Adipocyte (in vitro differentiated cells): ENCODE results near the gene GPR15LG.
"Not testable (repeated sequence)": the region's sequence is repeated elsewhere in the genome, so short reads cannot be mapped to it uniquely, and the experiment has no call there.

Experiments
- DNase-seq: peaks from one replicate; pipeline ENCODE4 v3.0.0-alpha.2; 2015; ENCODE audit warnings: low read depth
- H3K27me3 ChIP-seq: replicated peaks from 2 replicates; pipeline ENCODE4 v1.7.0; 2013; ENCODE audit warnings: mild to moderate bottlenecking, low read length, moderate library complexity; ENCODE audit not compliant: control insufficient read depth, insufficient read depth
- H3K36me3 ChIP-seq: 2 replicates; pipeline ENCODE4 v1.7.0; 2013; ENCODE audit warnings: low read length, mild to moderate bottlenecking, moderate library complexity; ENCODE audit not compliant: control insufficient read depth, insufficient read depth, severe bottlenecking
- H3K4me1 ChIP-seq: 2 replicates; pipeline ENCODE4 v1.7.0; 2013; ENCODE audit warnings: mild to moderate bottlenecking, low read length, moderate library complexity; ENCODE audit not compliant: control insufficient read depth, insufficient read depth
- H3K4me3 ChIP-seq: 2 replicates; pipeline ENCODE4 v1.7.0; 2013; ENCODE audit warnings: mild to moderate bottlenecking, low read length, moderate library complexity
- H3K9ac ChIP-seq: 2 replicates; pipeline ENCODE4 v1.7.0; 2013; ENCODE audit warnings: mild to moderate bottlenecking, low read length, moderate library complexity
- H3K9me3 ChIP-seq: 2 replicates; pipeline ENCODE4 v1.7.0; 2013; ENCODE audit warnings: mild to moderate bottlenecking, low read length, moderate library complexity; ENCODE audit not compliant: control insufficient read depth

The GPR15LG gene

GRCh38 chr10:84178160-84178609, 4.6 kb downstream of the GPR15LG start:
- DNase-seq, result no peak
- H3K9ac ChIP-seq, result no peak overlapping the region
- H3K9me3 ChIP-seq, result no peaks in the 10 kb centered on the region
- H3K4me3 ChIP-seq, result no peak overlapping the region
- H3K36me3 ChIP-seq, result no peaks in the 10 kb centered on the region
- H3K4me1 ChIP-seq, result no peaks in the 10 kb centered on the region
- H3K27me3 ChIP-seq, result peaks cover 14% of the 10 kb centered on the region

GRCh38 chr10:84179059-84179710, 5.6 kb downstream of the GPR15LG start:
- Histone ChIP-seq H3K27me3 (peaks cover 14% of the 10 kb centered on the region), H3K9me3 (no peaks in the 10 kb centered on the region), H3K9ac (no peak overlapping the region), H3K4me1 (no peaks in the 10 kb centered on the region), H3K36me3 (no peaks in the 10 kb centered on the region), H3K4me3 (no peak overlapping the region)
- DNase-seq, result peak; percentile 39

DNA sequence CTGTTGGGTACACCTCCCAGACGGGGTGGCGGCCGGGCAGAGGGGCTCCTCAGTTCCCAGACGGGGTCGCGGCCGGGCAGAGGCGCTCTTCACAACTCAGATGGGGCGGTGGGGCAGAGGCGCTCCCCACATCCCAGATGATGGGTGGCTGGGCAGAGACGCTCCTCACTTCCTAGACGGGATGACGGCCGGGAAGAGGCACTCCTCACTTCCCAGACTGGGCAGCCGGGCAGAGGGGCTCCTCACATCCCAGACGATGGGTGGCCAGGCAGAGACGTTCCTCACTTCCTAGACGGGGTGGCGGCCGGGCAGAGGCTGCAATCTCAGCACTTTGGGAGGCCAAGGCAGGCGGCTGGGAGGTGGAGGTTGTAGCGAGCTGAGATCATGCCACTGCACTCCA, 6.8 kb downstream of the GPR15LG start:
- not testable (repeated sequence) for H3K36me3 ChIP-seq, DNase-seq, H3K4me1 ChIP-seq, H3K9me3 ChIP-seq, H3K4me3 ChIP-seq, H3K9ac ChIP-seq
- H3K27me3 ChIP-seq, result peaks cover 22% of the 10 kb centered on the region

- no peaks in the 10 kb centered on the region for H3K9me3 ChIP-seq
- H3K4me3 ChIP-seq, result no peak overlapping the region
- no peaks in the 10 kb centered on the region for H3K36me3 ChIP-seq
- no peak for DNase-seq
- H3K27me3 ChIP-seq, result peaks cover 31% of the 10 kb centered on the region
- no peaks in the 10 kb centered on the region for H3K4me1 ChIP-seq
- H3K9ac ChIP-seq, result no peak overlapping the region
Measured at GRCh38 chr10:84181631-84182030, 8.0 kb downstream of the GPR15LG start.

GRCh38 chr10:84184517-84184916, 10.9 kb downstream of the GPR15LG start:
- no peaks in the 10 kb centered on the region for H3K9me3 ChIP-seq
- H3K9ac ChIP-seq, result no peak overlapping the region
- no peaks in the 10 kb centered on the region for H3K4me1 ChIP-seq
- no peak overlapping the region for H3K4me3 ChIP-seq
- peaks cover 45% of the 10 kb centered on the region for H3K27me3 ChIP-seq
- no peaks in the 10 kb centered on the region for H3K36me3 ChIP-seq
- DNase-seq, result no peak

DNA sequence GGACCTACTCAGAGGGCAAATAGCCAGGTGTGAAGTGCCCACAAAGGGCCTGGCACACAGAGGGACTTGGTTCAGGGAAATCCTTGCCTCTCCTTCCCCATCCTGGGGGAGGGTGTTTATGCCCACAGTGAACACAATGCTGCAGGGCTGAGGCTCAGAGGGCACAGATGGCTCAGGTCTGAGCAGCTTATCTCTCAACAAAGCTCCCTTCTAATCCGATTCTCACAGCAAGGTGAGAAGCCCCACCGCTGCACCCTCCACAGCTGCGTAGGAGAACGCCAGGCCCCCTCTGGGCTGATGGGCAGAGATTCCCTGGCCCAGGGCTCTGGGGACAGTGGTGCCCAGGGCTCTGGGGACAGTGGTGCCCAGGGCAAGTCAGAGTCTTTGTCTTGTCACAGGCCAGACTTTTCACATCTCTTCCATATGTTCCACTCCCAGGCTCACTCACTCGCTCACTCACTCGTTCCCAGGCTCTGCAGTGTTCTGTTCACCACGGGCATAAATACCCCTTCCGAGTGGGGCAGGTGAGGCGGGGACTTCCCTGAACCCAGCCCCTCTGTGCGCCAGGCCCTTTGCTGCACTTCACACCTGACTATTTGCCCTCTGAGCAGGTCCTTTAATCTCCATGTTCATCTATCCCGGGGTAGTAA, 12.1 kb downstream of the GPR15LG start:
- H3K36me3 ChIP-seq, result no peaks in the 10 kb centered on the region
- peaks cover 50% of the 10 kb centered on the region for H3K27me3 ChIP-seq
- no peaks in the 10 kb centered on the region for H3K4me1 ChIP-seq
- no peak for DNase-seq
- no peak overlapping the region for H3K4me3 ChIP-seq
- H3K9me3 ChIP-seq, result no peaks in the 10 kb centered on the region
- no peak overlapping the region for H3K9ac ChIP-seq

DNA sequence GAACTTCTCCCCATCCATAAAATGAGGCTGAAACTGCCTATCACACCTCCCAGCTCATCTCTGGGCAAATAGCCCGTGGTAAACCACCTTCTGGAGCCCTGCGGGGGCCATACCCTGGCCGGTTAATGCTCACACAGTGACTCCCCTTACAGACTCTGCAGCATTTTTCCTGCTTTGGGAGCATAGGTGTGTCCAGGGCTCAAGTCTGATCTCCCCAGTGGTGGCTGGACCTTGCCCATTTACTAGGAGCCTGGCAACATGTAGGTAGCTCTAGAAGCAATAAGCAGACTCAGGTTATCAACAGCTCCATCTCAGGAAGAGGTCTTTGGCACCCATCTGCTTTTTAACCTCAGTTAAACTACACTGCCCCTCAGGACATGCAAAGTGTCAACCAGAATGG, 15.2 kb downstream of the GPR15LG start:
- H3K36me3 ChIP-seq, result no peaks in the 10 kb centered on the region
- H3K27me3 ChIP-seq, result peaks cover 65% of the 10 kb centered on the region

GRCh38 chr10:84190621-84191020, 17.0 kb downstream of the GPR15LG start:
- H3K9me3 ChIP-seq, result no peaks in the 10 kb centered on the region
- H3K36me3 ChIP-seq, result no peaks in the 10 kb centered on the region
- no peak for DNase-seq
- no peaks in the 10 kb centered on the region for H3K4me1 ChIP-seq
- no peak overlapping the region for H3K9ac ChIP-seq
- H3K27me3 ChIP-seq, result peaks cover 69% of the 10 kb centered on the region
- no peak overlapping the region for H3K4me3 ChIP-seq

More for the DNA sequence above, 15.2 kb downstream of the GPR15LG start:
- DNase-seq, result no peak
- H3K4me1 ChIP-seq, result no peaks in the 10 kb centered on the region
- H3K9ac ChIP-seq, result no peak overlapping the region
- H3K4me3 ChIP-seq, result no peak overlapping the region
- H3K9me3 ChIP-seq, result no peaks in the 10 kb centered on the region

GRCh38 chr10:84191106-84191505, 17.5 kb downstream of the GPR15LG start:
- no peaks in the 10 kb centered on the region for H3K9me3 ChIP-seq
- no peaks in the 10 kb centered on the region for H3K4me1 ChIP-seq
- no peak for DNase-seq
- no peaks in the 10 kb centered on the region for H3K36me3 ChIP-seq
- no peak overlapping the region for H3K4me3 ChIP-seq
- H3K9ac ChIP-seq, result no peak overlapping the region
- H3K27me3 ChIP-seq, result peaks cover 71% of the 10 kb centered on the region

DNA sequence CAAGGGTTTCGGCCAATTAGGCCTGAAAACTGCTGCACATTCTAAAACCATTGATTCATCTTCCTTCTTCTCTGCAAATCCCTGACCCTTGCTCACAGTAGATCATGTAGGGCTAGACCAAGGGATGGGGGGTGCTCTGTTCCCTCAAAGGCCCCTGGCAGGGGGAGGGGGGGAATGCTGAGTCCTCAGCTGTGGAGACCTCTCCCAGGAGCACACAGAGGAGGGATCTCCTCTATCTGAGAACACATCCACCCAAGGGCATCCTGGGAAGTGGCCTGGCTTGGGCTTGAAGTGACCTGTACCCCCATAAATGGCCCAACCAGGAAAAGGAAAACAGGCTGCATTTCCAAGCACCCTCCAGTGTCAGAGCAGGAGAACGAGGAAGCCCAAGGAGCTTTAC, 19.7 kb downstream of the GPR15LG start:
- Histone ChIP-seq H3K9me3 (no peaks in the 10 kb centered on the region), H3K4me1 (no peaks in the 10 kb centered on the region), H3K36me3 (no peaks in the 10 kb centered on the region), H3K9ac (no peak overlapping the region), H3K4me3 (no peak overlapping the region), H3K27me3 (peaks cover 80% of the 10 kb centered on the region)
- DNase-seq, result no peak

DNA sequence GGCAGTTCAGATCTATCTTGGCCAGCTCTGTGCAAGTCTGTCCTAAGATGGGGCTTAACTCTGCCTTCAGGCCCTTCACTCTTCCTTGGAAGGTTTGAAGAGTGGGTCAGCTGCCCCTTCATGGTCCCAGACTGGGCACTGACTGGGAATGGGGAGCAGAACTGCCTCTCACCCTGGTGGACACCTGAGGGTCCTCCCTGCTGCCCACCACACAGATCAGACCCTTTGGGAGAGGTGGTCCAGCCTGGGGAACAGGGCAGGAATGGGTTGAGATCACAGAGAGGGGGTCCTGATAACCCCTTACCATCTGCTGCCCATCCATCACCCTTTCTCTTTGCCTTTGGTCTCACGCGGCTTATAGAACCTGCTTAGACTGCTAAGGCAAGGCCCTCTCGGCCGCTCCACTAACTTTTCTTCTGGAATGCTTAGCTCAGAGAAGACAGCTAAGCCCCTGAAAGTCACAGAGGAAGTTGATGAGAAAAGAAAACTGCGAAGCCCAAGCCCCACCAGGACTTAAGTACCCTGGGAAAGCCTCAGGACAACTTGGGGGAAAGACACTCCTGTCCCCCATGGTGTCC, 20.3 kb downstream of the GPR15LG start:
- H3K36me3 ChIP-seq, result no peaks in the 10 kb centered on the region
- peak overlapping the region; percentile 68 for H3K4me3 ChIP-seq
- H3K4me1 ChIP-seq, result no peaks in the 10 kb centered on the region
- H3K27me3 ChIP-seq, result peaks cover 75% of the 10 kb centered on the region
- H3K9me3 ChIP-seq, result no peaks in the 10 kb centered on the region
- H3K9ac ChIP-seq, result no peak overlapping the region
- no peak for DNase-seq
